HG03045 (cell line): ENCODE data around the gene KIF7.
"Not testable (repeated sequence)": the region's sequence is repeated elsewhere in the genome, so short reads cannot be mapped to it uniquely, and the experiment has no call there.

Experiments
- ATAC-seq: cut with Tn5 transposase; IDR thresholded peaks from one replicate; pipeline ENCODE4 v1.9.1; 2021; ENCODE audit warnings: mild to moderate bottlenecking, moderate library complexity; ENCODE audit not compliant: unreplicated experiment

Gene KIF7

DNA sequence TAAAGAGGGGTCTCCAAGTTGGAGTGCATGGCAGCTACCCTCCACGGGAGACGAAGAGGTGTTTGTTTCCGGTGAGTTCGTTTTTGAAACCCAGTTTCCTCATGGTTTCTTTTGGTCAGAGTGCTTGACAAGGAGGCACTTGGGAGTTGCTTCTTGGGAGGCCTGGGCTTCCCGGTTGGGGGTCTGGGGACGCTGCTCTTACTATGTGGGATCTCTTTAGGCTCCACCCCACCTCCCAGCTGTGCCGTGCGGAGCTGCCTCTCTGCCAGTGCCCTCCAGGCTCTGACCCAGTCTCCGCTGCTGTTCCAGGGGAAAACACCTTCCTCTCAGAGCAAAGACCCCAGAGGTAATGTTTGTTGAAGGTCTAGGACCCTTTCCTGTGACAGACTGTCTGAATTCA lies 29.6 kb downstream of the KIF7 start:
- ATAC-seq = no peak

DNA sequence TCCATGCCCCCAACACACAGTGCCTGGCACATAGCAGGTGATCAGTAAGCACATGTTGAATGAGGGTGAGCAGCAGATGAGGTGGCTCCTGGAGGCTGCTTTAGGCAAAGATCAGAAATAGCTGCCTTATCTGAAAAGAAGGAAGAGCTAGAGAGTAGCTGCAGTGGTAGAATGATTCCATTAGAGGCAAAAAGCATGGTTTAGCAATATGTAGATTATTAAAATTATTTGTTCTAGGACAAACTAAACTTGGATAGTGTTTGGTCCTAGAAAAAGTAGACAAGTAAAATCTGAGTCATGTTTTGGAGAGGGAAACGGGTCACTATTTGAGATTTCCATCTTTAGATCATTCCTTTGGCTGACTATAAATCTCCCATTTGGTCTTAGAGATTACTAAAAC lies 32.1 kb downstream of the KIF7 start:
- ATAC-seq = no peak

DNA sequence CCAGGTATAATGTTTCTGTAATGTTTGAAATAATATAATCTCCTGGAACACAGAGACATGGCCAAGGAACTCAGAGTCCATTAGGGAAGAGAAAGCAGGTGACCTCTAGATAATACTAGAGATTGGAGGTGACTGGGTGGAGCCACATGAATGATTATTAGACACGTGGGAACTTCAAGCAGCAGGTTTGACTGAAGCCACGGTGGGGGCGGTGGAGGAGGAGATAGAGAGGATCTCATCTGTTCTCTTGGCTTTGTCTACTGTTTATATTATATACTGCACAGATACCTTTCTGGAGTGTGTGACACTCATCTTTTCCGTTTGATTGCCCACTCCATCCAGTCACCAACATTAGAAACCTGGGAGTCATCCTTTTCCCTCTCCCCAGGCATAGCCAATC lies 33.7 kb downstream of the KIF7 start:
- ATAC-seq = no peak

DNA sequence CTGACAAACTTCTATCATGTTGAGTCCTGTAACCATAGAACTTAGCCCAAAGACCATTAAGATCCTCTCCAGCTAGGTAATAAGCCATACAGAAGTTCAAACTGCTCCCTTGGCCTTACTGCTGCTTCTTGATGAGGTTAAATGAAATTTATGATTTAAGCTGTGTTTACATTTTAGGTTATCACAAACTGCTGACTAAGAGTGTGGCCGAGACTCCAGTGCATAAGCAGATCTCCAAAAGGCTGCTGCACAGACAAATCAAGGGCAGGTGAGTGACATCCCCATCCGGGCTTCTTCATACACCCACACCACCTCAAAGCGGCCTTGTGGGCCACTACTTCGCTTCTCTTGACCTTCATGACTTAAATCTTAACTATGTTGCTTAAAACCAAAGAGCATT lies 39.0 kb downstream of the KIF7 start:
- no peak for ATAC-seq

- no peak for ATAC-seq
Measured at GRCh38 chr15:89615135-89615534, 40.1 kb downstream of the KIF7 start.

DNA sequence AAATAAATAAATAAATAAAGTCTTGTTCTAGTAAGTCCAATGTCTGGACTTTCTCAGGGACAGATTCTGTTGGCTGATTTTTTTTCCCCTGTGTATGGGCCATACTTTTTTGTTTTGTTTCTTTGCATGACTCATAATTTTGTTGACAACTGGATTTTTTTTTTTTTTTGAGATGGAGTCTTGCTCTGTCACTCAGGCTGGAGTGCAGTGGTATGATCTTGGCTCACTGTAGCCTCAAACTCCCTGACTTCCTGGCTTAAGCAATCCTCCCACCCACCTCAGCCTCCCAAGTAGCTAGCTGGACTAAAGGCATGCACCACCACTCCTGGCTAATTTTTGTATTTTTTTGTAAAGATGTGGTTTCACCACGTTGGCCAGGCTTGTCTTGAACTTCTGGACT lies 41.1 kb downstream of the KIF7 start:
- no peak for ATAC-seq

DNA sequence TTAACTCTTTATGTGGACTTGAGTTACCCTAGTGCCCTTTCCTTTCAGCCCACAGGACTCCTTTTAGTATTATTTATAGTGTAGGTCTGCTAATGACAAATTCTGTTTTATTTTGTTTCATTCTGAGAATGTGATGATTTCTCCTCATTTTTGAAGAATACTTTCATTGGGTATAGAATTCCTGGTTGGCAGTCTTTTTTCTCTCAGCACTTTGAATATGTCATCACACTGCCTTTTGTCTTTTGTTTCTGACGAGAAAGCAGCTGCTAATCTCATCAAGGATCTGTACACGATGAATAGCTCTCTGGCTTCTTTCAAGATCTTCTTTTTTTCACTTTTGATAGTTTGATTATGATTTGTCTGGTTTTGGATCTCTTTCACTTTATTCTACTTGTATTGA lies 42.2 kb downstream of the KIF7 start:
- no peak for ATAC-seq

- no peak for ATAC-seq
Measured at GRCh38 chr15:89611317-89611716, 44.0 kb downstream of the KIF7 start.

DNA sequence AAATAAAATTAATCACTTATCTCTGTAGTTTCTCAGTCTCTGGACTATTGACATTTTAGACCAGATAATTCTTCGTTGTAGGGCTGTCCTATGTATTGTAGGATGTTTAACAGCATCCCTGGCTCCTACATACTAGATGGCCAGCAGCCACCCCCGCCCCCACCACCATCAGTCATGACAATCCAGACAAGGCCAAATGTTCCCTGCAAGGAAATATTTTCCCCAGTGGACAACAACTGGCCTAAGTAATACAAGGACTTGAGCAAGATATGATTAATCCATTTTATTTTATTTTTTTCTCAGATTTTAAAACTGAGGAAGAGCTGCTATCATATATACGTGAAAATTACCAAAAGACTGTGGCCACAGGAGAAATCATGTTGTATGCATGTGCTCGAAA lies 56.2 kb downstream of the KIF7 start:
- ATAC-seq = no peak

DNA sequence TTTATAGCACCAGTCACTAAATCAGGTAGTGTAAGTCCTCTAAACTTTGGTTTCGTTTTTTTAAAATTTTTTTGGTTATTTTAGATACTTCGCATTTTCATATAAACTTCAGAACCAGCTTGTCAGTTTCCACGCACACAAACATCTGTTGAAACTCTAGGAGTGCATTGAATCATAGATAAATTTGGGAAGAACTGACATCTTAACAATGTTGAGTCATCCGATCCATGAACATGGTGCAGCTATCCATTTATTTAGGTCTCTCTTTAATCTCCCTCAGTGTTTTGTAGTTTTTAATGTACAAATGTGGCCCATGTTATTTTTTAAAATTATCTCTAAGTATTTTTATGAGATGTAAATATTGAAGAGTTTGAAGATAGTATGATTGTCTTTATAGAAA lies 62.2 kb downstream of the KIF7 start:
- ATAC-seq = no peak

DNA sequence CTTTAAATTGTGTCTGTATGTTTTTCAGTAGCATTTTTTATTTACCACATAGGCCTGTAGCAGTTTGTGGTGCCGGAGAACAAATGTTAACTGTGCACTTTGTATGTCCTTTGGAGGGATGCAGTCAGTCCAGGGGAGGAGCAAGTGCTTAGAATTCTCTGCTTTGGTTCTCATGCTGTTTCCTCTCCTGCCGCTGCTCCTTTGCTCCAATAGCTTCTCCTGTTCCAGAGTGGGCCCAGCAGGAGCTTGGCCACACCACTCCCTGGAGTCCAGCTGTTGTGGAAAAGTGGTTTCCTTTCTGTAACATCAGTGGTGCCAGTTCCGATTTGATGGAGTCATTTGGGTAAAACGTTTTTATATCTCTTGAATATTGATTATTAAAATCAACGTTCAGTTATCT lies 63.4 kb downstream of the KIF7 start:
- no peak for ATAC-seq

DNA sequence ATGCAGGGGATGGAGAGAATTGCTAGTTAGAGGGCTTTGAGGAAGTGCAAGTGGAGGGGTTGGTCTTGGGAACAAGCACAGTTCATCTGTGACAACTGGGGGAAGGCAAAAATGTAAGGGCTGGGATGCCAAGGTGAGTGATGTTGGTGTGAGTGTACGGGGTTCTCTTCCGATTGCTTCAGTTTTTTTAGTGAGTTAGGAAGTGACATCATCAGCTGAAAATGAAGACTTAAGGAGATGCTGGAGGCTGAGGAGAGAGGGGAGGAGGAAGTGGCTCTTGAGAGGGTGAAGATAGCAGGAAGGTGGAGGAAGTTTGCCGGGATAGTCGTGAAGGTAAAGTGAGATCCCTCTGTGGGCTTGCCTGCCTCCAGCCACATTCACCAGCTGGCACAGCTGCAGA lies 67.3 kb downstream of the KIF7 start:
- ATAC-seq = no peak

- no peak for ATAC-seq
Measured at GRCh38 chr15:89586651-89587050, 68.6 kb downstream of the KIF7 start.

- not testable (repeated sequence) for ATAC-seq
Measured at GRCh38 chr15:89580747-89581146, 74.5 kb downstream of the KIF7 start.

- no peak for ATAC-seq
Measured at GRCh38 chr15:89578146-89578545, 77.1 kb downstream of the KIF7 start.
